ENCODE results near the gene FBXO44. TPM values are rescaled to one million over a fixed set of nuclear protein-coding genes. Genes with fewer than 3 reads are reported as not detected.

FBXO44 gene
- total and polyA plus RNA-seq, 10 of the 15 experiments (the other 5 are each of a cell fraction or from before 2014, with no cell fraction given), result 0.77 to 22.4 (median 8.2) TPM

DNA sequence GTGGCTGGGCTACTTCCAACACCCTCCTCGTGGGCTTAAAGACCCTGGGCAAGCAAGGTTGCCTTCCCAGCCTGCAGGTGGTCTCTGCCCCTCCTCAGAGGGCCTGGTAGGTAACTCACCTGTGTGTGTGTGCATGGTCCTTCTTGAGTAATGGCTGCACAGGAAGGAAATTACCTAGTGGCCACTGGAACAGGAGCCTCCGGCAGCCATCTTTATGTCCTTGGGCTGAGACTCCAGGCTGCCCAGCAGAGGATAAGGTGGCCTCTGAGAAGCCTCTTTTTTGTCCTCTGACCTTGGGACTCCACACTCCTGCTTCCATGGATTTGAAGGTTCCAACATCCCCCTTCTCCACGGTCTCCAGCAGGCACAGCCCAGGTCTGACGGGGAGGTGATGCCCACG, 56.8 kb downstream of the FBXO44 start:
- H3K9ac ChIP-seq (ENCODE audit: control insufficient read depth, insufficient read depth, low read length), result no peak overlapping the region
- ChIA-PET POLR2A (interaction anchor here (1.0 to 1.1 kb wide), 2 partner anchors 29 to 61 kb away, joined by 3 read pairs; no protein-coding TSS in a partner anchor), SMC1A (ENCODE audit: uncharacterized antibody, unreplicated experiment) (interaction anchor here (0.7 kb wide), 1 partner anchor 61 kb away, joined by 3 read pairs; no protein-coding TSS in a partner anchor), RAD21 (ENCODE audit: unreplicated experiment) (interaction anchor here (1.1 to 1.5 kb wide), 3 partner anchors 29 to 61 kb away, joined by 3 to 9 read pairs (median 4); partner anchors contain the start of gene FBXO6), CTCF (interaction anchor here (0.6 to 1.4 kb wide), 6 partner anchors 13 to 470 kb away, joined by 3 to 5 read pairs (median 4); no protein-coding TSS in a partner anchor)
- no peak for ATAC-seq
- no peak for FAIRE-seq
- no peak overlapping the region for H3K4me3 ChIP-seq
- DNase-seq (ENCODE audit: low read depth, low spot score), result no peak
- BruUV-seq (replicated peaks), result no TSS peak
- in situ Hi-C loops (cut with MboI) (no loop called here), intact Hi-C loops (cut with micrococcal nuclease; ENCODE audit: unreplicated experiment) (no loop called here)
- H3K79me2 ChIP-seq (ENCODE audit: control insufficient read depth, insufficient read depth, low read length), result no peaks in the 10 kb centered on the region
- no peaks in the 10 kb centered on the region; the same call in 1 of the 2 replicates for H3K4me1 ChIP-seq (ENCODE audit: control insufficient read depth, insufficient read depth, low read length)
- H4K20me1 ChIP-seq (ENCODE audit: control insufficient read depth, insufficient read depth), result no peaks in the 10 kb centered on the region
- no peaks in the 10 kb centered on the region for H3K27me3 ChIP-seq (replicated peaks in 1 of 2; ENCODE audit: control insufficient read depth in 2 of 2, insufficient read depth in 2 of 2, low read length in 1 of 2)
- H3K4me2 ChIP-seq (ENCODE audit: control insufficient read depth, insufficient read depth), result no peak overlapping the region
- TF ChIP-seq JUNB (IDR thresholded peaks at IDR 0.05) (no peak), SP1 (IDR thresholded peaks at IDR 0.05; ENCODE audit: low read depth, low read length) (no peak), NFYA (IDR thresholded peaks at IDR 0.05; ENCODE audit: borderline replicate concordance, low read depth, low read length) (no peak), SRF (IDR thresholded peaks at IDR 0.05; ENCODE audit: low read depth in 2 of 2, low read length in 2 of 2) (no peak), MYC (IDR thresholded peaks at IDR 0.05; ENCODE audit: insufficient read depth, insufficient read length, insufficient replicate concordance, low read length, severe bottlenecking) (no peak), ZNF207 (IDR thresholded peaks at IDR 0.05; ENCODE audit: borderline replicate concordance) (no peak), POU2F2 (IDR thresholded peaks at IDR 0.05; ENCODE audit: borderline replicate concordance, low read depth, low read length) (no peak), PAX8 (IDR thresholded peaks at IDR 0.05) (no peak), KAT2A (conservative IDR thresholded peaks at IDR 0.05; ENCODE audit: control insufficient read depth, low read depth, low read length) (no peak), CBFB (IDR thresholded peaks at IDR 0.05; ENCODE audit: low read depth) (no peak)
- TF ChIP-seq, protein P1, sequence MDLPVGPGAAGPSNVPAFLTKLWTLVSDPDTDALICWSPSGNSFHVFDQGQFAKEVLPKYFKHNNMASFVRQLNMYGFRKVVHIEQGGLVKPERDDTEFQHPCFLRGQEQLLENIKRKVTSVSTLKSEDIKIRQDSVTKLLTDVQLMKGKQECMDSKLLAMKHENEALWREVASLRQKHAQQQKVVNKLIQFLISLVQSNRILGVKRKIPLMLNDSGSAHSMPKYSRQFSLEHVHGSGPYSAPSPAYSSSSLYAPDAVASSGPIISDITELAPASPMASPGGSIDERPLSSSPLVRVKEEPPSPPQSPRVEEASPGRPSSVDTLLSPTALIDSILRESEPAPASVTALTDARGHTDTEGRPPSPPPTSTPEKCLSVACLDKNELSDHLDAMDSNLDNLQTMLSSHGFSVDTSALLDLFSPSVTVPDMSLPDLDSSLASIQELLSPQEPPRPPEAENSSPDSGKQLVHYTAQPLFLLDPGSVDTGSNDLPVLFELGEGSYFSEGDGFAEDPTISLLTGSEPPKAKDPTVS (IDR thresholded peaks at IDR 0.05; ENCODE audit: low read depth, low read length), result no peak
- TF ChIP-seq, protein P2, sequence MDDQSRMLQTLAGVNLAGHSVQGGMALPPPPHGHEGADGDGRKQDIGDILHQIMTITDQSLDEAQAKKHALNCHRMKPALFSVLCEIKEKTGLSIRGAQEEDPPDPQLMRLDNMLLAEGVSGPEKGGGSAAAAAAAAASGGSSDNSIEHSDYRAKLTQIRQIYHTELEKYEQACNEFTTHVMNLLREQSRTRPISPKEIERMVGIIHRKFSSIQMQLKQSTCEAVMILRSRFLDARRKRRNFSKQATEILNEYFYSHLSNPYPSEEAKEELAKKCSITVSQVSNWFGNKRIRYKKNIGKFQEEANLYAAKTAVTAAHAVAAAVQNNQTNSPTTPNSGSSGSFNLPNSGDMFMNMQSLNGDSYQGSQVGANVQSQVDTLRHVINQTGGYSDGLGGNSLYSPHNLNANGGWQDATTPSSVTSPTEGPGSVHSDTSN (IDR thresholded peaks at IDR 0.05; ENCODE audit: insufficient replicate concordance, low read depth, low read length), result no peak
- TF ChIP-seq, protein P3, sequence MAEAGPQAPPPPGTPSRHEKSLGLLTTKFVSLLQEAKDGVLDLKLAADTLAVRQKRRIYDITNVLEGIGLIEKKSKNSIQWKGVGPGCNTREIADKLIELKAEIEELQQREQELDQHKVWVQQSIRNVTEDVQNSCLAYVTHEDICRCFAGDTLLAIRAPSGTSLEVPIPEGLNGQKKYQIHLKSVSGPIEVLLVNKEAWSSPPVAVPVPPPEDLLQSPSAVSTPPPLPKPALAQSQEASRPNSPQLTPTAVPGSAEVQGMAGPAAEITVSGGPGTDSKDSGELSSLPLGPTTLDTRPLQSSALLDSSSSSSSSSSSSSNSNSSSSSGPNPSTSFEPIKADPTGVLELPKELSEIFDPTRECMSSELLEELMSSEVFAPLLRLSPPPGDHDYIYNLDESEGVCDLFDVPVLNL (IDR thresholded peaks at IDR 0.05; ENCODE audit: low read depth, low read length), result no peak
- TF ChIP-seq, protein P4, sequence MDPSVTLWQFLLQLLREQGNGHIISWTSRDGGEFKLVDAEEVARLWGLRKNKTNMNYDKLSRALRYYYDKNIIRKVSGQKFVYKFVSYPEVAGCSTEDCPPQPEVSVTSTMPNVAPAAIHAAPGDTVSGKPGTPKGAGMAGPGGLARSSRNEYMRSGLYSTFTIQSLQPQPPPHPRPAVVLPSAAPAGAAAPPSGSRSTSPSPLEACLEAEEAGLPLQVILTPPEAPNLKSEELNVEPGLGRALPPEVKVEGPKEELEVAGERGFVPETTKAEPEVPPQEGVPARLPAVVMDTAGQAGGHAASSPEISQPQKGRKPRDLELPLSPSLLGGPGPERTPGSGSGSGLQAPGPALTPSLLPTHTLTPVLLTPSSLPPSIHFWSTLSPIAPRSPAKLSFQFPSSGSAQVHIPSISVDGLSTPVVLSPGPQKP (IDR thresholded peaks at IDR 0.05; ENCODE audit: low read depth, low read length), result no peak
- H3K9me3 ChIP-seq (replicated peaks; ENCODE audit: control insufficient read depth, insufficient read depth, low read length), result no peaks in the 10 kb centered on the region
- H2AFZ ChIP-seq (ENCODE audit: control insufficient read depth, low read depth, low read length), result no peak overlapping the region
- no peak overlapping the region for H3K27ac ChIP-seq (ENCODE audit: control insufficient read depth, insufficient read depth)
- 71% methylated on average over 5 of the region's 5 CpGs for WGBS (ENCODE audit: insufficient coverage, insufficient replicate concordance, low lambda C conversion rate, missing lambda C conversion rate)
- H3K36me3 ChIP-seq (ENCODE audit: control insufficient read depth in 2 of 2, insufficient read depth in 2 of 2, low read length in 1 of 2), result no peaks in the 10 kb centered on the region

Data from GM12878 (cell line).